Stimulated activated CD4-positive, alpha-beta T cell treated with anti-CD3 and anti-CD28 coated beads, Interleukin-4, amount 100 ng/mL, for 4 hours (primary cell): Measurements from ENCODE around the gene NWD2.

Experiments
- DNase-seq, 2 experiments: peaks; one replicate each; pipeline ENCODE4 v3.0.0-alpha.2; 2020

The NWD2 gene

DNA sequence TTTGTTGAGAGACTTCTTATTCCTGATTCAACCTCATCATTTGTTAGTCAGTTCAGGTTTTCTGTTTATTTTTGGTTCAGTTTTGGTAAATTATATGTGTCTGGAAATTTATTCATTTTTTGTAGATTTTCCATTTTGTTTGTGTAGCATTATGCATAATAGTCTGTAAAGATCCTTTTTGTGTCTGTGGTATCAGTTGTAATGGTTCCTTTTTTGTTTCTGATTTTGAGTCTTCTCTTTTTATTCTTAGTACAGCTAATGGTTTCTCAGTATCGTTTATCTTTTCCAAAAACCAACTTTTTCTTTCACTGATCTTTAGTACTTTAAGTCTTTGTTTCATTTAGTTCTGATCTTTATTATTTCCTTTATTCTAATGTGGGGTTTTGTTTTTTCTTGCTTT lies 61.4 kb downstream of the NWD2 start:
- DNase-seq: no peak

DNA sequence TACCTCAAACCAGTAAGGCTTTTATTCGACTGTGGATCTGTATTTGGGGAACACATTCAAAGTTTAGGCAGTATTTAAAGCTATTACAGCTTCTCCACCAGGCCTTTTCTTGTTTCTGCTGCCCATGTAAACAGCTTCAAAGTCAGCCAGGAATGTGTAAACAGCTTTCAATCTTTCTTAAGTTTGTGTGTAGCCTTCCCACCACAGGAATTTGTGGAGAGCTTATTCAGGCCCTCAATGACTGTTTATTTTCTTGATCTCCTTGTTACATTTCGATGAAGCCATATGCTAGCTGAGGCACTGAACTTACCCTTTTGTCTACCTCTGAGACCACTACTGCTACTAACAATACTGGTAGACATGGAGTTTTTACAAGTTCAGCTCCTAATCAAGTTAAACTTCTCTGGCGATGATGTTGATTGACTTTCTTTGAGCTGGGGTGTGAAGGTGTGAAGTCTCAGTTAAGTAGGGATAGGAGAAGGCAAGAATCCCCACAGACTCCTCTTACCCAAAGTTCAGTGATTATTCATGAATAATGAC lies 72.6 kb downstream of the NWD2 start:
- DNase-seq: no peak

DNA sequence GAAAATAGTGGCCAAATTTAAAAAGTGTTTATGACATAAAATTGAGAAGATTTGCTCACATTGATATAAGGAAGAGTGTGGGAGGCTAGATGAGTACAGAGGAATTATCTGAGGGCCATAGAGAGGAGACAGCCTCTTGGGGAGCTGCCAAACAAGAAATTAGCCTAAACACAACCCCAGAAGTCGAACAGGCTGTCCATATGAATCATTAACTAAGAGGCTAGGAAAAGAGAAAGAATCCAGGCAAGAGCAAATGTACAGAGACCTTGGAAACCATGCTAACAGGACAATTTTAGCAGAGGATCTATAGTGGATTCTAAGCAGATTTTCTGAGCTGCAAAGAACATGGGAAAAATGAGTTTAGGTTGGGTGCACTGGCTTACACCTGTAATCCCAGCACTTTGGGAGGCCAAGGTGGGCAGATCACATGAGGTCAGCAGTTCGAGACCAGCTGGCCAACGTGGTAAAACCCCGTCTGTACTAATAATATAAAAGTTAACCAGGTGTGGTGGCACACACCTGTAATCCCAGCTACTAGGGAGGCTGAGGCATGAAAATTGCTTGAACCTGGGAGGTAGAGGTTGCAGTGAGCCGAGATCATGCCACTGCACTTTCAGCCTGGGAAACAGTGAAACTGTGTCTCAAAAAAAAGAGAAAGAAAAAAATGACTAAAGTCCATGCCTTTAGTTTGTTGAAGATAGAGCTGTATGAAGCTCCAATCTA lies 76.1 kb downstream of the NWD2 start:
- DNase-seq: no peak

GRCh38 chr4:37322122-37322521 lies 77.6 kb downstream of the NWD2 start:
- DNase-seq: no peak

- DNase-seq: no peak
Measured at GRCh38 chr4:37324546-37324945, 80.0 kb downstream of the NWD2 start.

DNA sequence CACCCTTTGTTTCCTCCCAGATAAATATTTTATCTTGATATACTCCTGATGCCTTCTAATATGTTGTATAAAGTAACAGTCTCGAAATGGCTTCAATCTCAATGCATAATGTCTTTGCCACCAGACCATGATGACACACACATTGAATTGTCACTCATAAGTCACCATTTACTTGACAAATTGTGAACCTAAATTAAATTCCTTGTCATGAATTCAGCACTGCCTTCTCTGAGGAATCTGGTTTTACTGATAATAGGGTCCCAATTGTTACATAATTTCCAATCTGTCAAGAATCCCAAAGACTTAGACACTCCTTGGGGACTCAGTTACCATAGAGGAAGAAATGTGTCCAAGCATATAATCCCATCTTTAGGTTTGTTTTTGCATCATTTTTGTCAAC lies 82.3 kb downstream of the NWD2 start:
- no peak for DNase-seq

DNA sequence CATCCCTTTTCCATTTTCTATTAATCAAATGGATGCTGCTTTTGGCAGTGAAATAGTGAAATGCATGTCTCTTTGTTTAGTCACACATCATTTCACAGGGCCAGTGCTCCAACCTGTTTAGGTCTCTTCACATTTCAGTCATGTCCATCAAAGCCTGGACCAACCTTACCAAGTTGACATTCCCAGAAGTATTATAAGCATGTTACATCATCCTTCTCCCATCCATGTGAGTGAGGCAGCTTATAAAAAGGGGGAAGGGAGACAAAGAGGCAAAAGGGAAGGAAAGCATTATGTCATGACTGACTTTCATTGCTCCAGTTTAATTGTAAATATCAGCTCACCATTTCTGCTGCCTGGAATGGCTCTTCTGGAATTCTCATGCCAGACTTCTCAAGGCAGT lies 94.4 kb downstream of the NWD2 start:
- DNase-seq: no peak

GRCh38 chr4:37358748-37359147 lies 114.2 kb downstream of the NWD2 start:
- DNase-seq: no peak

- DNase-seq: no peak
Measured at GRCh38 chr4:37359261-37359660, 114.7 kb downstream of the NWD2 start.

DNA sequence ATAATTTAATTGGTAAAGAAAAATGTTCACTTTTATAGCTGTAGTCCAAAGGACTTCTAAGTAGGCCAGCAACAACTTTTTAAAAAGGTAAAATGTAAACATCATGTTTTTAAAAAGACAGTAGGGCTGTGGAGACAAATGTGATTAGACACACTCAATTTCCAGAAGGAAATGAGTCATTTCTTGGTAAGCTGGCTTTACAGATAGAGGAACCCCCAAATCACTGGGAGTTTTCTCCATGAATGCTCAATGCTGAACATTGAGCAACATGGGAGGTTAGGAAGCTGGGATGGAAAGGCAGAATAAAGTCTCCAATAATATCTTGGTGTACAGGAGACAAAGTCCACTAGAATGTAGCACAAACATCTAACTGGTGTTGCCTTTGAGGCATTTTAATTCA lies 121.3 kb downstream of the NWD2 start:
- DNase-seq: no peak

DNA sequence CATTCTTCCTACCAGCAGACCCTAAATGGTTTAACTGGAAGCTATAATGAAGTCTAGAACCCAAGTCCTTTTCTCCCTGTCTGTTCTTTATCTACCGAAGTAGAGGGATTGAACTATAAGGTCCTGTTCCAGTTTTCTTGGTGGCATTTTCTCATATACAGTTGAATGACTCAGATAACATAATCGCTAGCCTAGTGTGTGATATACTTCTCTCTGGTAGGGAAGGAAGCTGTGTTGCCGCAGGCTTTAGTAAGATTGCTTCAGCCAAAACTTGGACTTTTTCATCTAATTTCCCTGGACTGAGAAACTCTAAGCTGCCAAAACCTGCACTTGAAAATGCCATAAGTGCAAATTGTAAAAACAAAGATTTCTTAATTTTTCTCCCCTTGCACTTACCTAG lies 123.4 kb downstream of the NWD2 start:
- no peak for DNase-seq

DNA sequence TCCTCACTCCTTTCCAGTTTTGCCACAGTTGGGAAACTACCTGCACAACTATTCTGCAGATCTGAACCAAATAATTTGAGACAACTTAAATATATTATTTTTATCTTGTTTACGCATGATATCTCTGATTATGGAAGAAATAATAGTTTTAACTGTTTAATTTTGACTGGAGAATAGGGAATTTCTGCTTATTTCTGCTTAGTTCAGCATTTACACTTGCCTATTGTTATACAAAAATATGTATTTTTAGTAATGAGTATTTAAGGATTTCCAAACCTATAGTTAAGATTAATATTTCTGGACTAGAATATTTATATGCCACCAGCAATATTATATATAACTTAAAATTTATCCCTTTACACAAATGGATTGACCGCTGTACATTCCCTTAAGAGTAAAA lies 125.5 kb downstream of the NWD2 start:
- no peak for DNase-seq

- no peak for DNase-seq
Measured at GRCh38 chr4:37381040-37381668, 136.6 kb downstream of the NWD2 start.

DNA sequence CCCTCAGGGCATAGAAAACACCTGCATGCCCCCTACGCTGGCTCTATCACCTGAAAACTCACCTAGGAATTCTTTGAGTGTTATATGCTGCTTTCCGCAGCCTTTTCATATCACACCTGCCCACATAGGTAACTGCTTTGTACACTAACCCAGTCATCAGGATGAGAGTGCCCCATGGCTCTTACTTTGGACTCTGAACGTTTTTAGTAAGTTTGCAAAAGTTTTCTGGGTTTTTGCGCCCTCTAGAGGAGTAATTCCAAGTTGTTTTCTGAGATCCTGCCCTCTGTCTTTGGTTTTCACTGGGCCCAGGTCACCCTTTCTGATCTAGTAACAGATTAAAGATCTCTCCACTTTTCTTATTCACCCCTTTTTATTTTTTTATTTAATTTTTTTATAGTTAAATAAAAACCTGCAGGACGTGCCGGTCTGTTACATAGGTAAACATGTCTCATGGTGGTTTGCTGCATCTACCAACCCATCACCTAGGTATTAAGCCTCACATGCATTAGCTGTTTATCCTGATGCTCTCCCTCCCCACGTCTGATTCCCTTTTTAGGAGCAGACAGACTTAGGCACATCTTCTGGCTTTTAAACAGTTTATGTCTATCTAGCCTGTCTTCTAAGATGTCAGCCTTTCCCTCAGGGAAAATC lies 139.2 kb downstream of the NWD2 start:
- DNase-seq: no peak

GRCh38 chr4:37385424-37385823 lies 140.9 kb downstream of the NWD2 start:
- no peak for DNase-seq

DNA sequence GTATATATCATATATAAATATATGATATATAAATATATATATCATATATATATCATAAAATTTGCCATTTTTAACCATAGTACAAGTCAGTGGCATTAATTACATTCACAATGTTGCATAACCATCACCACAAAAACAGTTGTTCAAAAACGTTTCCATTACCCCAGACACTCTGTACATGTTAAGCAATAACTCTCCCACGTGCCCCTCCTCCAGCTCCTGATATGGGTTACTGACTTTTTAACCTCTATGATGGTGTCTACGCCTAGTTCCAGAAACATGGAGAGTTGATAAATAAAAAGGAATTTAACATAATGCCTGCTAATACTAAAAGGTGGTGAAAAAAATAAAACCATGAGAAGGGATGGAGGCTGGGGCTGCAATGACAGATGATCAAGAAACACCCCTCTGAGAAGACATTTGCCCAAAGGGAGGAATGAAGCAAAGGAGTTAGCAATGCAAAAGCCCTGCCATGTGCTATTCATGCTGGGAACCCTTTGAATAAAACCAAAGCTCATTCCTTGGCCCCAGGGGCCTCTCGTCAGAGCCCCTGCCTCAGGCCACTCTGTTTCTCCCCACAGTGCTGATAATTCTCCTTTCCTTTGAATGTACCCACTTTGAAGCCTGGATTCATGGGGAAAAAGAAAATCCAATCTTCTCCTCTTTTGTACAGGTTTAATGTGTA lies 144.3 kb downstream of the NWD2 start:
- no peak for DNase-seq

DNA sequence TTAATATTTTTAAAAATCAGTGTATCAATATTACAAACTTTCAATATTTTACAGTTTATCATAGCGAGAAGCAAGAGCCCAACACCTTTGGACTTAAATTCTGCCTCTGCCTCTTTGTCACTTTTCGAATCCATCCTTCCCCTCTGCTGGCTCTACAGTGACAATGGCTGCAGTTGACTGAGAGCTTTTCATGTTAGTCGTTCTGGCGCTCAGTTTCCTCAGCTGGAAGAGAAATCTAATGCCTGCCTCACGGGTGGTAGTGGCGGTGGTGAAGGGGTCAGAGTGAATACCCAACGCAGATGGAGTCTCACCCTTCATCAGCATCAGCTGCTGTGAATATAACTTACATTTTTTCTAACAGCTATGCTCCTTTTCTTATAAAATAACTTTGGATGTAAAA lies 144.8 kb downstream of the NWD2 start:
- no peak for DNase-seq

DNA sequence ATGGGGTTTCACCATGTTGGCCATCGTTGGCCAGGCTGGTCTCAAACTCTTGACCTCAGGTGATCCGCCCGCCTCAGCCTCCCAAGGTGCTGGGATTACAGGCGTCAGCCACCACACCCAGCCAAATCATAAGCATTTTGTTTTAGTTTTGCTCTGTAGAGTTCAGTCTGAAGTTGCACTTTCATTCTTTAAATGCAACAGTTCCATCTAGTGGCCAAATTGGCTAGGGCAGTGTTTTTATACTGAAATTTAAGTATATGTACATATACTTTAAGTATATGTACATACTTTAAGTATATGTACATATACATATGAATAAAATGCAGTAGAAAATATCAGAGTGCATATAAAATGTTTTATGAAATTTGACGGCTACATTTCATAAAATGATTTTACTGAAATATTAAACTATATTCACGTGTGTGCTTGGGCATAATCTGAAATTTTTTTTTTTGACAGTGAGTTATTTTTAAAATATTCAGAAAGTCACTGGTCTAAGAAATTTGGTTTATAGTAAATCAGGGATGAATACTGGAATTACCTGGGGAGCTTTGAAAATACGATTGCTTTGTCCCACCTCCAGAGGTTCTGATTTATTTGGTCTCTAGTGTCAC lies 145.5 kb downstream of the NWD2 start:
- no peak for DNase-seq

DNA sequence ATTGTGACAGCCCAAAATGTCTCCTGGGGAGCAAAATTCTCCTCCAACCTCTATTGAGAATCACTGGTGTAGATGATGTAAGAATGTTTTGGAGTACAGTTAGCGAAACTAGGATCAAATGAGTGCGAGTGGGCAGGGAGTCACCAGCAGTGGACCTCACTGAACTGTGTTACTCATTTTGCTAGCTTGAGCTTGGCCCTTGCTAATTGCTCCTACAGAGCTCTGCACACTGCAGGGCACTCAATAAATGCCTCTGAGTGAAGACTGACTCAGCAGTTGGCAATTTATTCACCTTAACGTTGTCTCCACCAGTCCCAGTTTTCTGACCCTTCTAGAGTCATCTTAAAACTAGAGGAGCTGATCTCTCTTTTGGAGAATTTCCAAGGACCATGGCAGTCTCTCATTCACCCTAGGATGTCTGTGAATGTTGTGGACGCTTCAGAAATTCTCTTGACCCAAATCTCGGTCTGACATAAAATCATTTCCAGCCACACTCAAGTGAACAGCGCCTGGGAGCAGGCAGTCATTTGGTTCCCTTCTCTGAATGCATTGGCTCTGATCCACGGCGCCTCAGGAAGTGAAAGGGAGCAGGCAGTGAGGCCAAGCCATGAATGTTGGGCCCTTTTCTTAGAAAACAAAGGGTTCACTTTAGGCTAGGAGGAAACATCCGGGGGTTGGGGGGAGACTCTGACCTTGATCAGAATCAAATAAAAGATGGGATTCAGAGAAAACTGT lies 148.1 kb downstream of the NWD2 start:
- DNase-seq: no peak

GRCh38 chr4:37393321-37393720 lies 148.8 kb downstream of the NWD2 start:
- no peak for DNase-seq

DNA sequence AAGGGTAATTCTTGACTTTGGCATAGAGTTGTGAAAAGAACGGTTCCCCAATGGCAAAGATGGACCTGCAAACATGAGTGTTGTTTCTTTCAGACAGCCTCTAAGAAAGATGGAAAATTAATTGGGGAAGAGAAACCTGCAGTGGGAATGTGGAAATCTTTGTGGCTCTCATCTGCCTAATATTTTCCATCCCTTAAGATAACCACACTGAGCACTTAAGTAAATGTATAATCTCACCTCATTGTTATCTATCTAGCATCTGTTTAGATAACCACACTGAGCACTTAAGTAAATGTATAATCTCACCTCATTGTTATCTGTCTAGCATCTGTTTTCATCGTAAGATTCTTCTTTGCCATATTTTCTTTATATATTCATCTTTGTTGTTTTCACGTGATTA lies 149.3 kb downstream of the NWD2 start:
- DNase-seq: no peak

- no peak for DNase-seq
Measured at GRCh38 chr4:37397505-37397904, 153.0 kb downstream of the NWD2 start.
